Anterior cingulate cortex (tissue), 58 donors: ENCODE results near the gene WRAP73.

Source experiments
- DNase-seq, 58 donors: peaks; one replicate each; lab custom pipeline; 2025; lab: John Stamatoyannopoulos, UW

Gene WRAP73

GRCh38 chr1:3649342-3650247, at the start of gene WRAP73:
Gene WRAP73, minus strand, starts transcription at chr1:3650103. Its CDS starts 104 bp downstream, at chr1:3649999.
- DNase-seq: peak; percentile 9 to 90 (median 72)

GRCh38 chr1:3699596-3699995, 49.7 kb upstream of the WRAP73 start:
- DNase-seq: no peak

- DNase-seq: no peak
These were observed 48.9 kb upstream of the WRAP73 start for GRCh38 chr1:3698660-3699408.

- DNase-seq: peak in 4 of 58 donors; percentile 4 to 27 (median 11)
These were observed 47.9 kb upstream of the WRAP73 start for GRCh38 chr1:3697810-3698209.

- DNase-seq: no peak
These were observed 47.2 kb upstream of the WRAP73 start for GRCh38 chr1:3697104-3697503.

GRCh38 chr1:3696689-3697088, 46.8 kb upstream of the WRAP73 start:
- no peak for DNase-seq

- peak in 41 of 58 donors; percentile 7 to 67 (median 24) for DNase-seq
These were observed 45.7 kb upstream of the WRAP73 start for GRCh38 chr1:3695326-3696217.

GRCh38 chr1:3693321-3693720, 43.4 kb upstream of the WRAP73 start:
- DNase-seq: no peak

GRCh38 chr1:3692598-3692997, 42.7 kb upstream of the WRAP73 start:
- no peak for DNase-seq

GRCh38 chr1:3691421-3692204, 41.7 kb upstream of the WRAP73 start:
- no peak for DNase-seq

- no peak for DNase-seq
These were observed 40.6 kb upstream of the WRAP73 start for GRCh38 chr1:3690282-3691065.

- DNase-seq: no peak
These were observed 39.3 kb upstream of the WRAP73 start for GRCh38 chr1:3689138-3689750.

GRCh38 chr1:3688356-3689137, 38.6 kb upstream of the WRAP73 start:
- no peak for DNase-seq

GRCh38 chr1:3687504-3687903, 37.6 kb upstream of the WRAP73 start:
- no peak for DNase-seq

GRCh38 chr1:3685906-3686305, 36.0 kb upstream of the WRAP73 start:
- DNase-seq: no peak

GRCh38 chr1:3685222-3685621, 35.3 kb upstream of the WRAP73 start:
- DNase-seq: no peak

GRCh38 chr1:3683992-3684391, 34.1 kb upstream of the WRAP73 start:
- DNase-seq: no peak

GRCh38 chr1:3683197-3683596, 33.3 kb upstream of the WRAP73 start:
- no peak for DNase-seq
